GM18873 (cell line): ENCODE results near the gene CAMK2G.
"Not testable (repeated sequence)": the region's sequence is repeated elsewhere in the genome, so short reads cannot be mapped to it uniquely, and the experiment has no call there.

Experiments
- ATAC-seq: cut with Tn5 transposase; IDR thresholded peaks from one replicate; pipeline ENCODE4 v1.9.1; 2021; ENCODE audit warnings: mild to moderate bottlenecking, moderate library complexity, moderate number of reproducible peaks; ENCODE audit not compliant: unreplicated experiment, low FRiP score

The CAMK2G gene

DNA sequence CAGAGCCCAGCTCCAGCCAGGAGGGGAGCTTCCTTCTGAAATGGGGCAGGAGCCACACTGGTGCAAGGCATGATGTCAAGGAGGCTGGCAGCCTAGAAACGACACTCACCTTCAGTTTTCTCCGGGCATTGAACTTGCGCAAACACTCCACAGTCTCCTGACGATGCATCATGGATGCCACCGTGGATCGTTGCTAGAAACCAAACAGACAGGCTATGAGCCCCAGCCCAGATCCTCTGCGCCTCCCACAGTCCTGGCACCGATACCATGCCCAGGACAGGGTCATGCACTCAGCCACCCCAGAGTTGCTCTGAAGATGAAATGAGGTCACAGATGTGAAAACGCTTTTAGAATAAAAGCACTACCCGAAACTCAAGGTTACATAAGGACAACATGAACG lies 32.0 kb downstream of the CAMK2G start:
- ATAC-seq, result no peak

DNA sequence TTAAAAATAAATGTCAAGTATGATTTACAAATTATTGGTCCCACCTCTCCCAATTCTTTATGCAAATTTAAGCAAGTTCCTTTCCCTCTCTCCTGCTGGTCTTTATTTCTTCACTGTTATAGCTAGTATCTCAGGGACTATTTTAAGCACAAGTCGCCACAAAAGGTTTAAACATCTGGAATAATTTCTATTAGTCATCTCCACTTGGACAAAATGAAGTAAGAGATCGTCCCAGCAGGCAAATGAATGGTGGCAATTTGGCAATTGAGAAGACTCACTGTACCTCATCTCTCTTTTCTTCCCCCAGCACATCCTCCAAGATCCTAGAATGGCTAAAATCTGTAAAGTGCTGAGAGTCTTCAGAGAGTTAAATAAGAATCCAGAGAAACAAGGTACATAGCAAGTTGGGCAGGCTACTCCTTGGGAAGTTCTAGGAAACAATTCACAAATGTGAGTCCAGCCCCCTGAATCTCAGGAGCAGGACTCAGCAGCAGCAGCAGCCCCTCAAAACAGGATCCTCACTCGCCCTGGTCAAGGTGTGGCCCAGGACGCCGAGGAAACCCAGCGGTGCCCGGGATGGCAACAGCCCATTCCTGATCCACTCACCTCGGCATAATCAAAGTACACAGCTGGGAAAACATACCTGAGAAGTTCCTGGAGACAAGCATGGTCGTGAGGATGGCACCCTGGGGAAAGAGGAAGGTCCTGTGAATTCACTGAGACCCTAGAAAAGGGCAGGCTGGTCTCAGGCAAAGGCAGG lies 32.6 kb downstream of the CAMK2G start:
- ATAC-seq, result no peak

- ATAC-seq, result no peak
Observed at GRCh38 chr10:73841061-73841421, 33.3 kb downstream of the CAMK2G start.

DNA sequence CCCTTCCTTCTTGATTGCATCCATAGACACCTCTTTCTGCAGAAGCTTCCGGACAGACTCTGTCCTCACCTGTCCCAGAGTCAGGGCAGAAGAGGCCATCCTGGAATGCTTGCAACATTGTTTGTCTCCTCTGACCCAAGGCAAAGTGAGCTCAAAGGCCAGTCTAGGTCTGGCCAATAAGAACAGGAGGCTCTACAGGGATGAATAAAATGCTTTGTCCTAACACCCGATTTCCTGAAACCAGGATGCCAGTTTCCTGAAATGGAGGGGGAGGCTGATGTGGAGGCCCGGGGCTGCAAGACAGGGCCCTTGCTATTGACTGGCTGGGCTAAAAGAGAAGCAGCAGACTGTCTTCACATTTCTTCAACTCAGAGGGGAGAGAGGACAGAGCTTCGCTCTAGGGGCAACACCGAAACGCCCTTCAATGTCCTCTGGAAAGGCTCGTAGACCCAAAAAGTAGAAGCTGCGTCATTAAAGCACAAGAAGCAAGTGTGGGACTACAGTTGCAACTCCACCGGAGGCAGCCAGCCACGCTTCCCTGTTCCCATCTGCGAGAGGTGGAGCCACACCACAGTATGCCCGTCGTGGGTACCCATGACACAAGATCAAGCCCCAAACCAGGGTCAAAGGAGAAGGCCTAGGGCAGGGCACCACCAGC lies 33.8 kb downstream of the CAMK2G start:
- ATAC-seq, result no peak

DNA sequence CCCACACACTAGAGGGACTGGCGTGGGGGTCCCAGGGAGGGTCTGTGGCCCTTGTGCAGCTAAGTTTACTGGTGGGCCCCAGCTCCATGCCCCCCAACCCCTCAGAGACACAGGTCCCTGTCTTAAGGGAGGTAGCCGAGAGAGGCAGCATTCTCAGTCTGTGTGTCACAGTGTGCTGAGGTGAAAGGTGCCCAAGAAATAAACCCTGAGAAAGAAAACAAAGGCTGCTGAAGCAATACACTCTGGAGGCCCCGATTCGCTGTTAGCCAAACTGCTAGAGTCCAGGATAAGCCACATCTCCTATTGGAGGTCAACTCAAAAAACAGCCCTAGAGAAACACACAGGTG lies 34.3 kb downstream of the CAMK2G start:
- ATAC-seq, result no peak

- ATAC-seq, result no peak
Observed at GRCh38 chr10:73839276-73839966, 34.9 kb downstream of the CAMK2G start.

DNA sequence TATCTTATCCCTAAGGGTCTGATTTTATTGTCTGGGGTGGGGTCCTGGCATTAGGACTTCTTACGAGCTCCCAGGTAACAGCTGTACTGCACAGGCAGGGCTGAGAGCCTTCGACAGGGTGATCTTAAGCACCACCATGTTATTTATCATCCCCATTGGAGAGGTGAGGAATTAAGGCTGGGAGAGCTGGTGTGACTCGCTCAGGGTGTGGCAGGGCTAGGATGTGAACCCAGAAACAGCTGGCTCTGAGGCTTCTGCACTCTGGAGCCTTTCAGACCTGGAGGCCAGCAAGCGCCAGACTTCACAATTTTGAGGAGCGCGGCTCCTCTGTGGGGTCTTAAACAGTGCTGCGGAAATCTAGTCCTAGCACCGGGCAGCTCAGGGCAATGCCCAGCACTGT lies 35.5 kb downstream of the CAMK2G start:
- no peak for ATAC-seq

DNA sequence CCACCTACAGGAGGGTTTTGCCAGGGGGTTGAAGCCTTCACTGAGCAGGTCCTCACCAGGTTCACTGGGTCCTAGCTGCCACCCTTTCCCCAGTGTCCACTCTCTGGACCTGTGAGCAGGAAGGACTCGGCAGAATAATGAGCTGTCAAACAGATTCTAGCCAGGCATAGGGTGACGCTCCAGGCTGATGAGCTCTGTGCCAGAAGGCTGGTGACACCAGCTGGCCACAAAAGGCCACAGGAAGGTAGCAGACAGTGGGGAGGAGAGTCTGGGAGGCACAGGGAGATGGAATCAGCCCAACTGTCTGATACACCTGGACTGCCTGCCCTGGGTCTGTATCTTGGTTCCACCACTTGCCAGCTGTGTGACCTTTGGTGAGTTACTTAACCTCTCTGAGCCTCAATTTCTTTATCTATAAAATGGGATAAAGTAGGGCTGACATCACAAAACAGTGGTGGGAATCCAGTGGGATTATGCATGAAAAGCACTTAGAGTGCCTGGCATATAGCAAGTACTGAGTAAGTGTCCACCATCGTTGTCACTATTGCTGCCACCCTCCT lies 36.3 kb downstream of the CAMK2G start:
- ATAC-seq, result no peak

DNA sequence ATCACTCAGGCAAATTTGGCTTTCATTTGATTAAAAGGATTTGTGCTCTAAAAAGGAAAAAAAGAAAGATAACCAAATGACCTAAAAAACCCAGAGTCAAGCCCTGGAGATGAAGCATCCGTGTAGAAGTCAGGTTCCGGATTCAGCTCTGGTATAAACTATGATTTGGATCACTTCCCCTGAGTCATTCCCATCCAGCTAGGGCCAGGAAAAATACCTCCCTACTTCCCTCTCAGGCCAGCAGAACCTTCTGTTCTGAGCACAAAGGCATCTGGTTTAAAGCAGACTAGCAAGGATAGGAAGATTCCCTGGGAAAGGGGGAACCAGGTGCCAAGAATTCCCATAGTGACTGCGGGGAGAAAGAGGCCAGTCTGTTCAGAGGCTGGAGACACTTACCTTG lies 37.3 kb downstream of the CAMK2G start:
- ATAC-seq, result no peak

GRCh38 chr10:73836427-73836980 lies 37.9 kb downstream of the CAMK2G start:
- no peak for ATAC-seq

DNA sequence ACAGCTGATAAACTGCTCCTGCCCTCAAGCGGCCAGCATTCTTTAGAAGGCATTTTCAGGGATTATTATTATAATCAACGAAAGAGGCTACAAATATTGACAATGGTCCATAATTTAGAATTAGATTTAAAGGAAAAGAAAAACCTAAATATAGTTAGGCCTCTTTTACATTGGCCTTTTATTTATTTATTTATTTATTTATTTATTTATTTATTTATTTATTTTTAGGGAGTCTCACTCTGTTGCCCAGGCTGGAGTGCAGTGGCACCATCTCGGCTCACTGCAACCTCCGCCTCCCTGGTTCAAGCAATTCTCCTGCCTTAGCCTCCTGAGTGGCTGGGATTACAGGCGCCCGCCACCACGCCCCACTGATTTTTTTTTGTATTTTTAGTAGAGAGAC lies 45.3 kb downstream of the CAMK2G start:
- not testable (repeated sequence) for ATAC-seq

DNA sequence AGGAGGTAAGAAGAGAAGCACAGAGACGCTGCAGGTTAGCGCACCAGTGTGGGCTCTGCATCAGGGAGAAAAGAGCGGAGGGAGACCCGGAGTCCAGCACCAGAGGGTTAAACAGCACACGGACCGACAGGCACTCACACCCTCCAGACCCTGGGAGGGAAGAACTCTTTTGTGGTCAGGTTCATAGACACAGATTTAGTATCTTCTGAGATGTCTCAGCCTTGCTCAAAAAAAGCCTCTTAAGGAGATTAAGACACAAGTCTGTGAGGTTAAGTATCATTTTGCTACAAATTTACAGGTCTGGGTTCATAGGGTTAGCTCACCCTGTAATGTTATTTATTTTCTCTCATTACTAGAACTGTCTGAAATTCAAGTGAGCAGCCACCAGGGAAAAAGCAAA lies 46.2 kb downstream of the CAMK2G start:
- no peak for ATAC-seq

DNA sequence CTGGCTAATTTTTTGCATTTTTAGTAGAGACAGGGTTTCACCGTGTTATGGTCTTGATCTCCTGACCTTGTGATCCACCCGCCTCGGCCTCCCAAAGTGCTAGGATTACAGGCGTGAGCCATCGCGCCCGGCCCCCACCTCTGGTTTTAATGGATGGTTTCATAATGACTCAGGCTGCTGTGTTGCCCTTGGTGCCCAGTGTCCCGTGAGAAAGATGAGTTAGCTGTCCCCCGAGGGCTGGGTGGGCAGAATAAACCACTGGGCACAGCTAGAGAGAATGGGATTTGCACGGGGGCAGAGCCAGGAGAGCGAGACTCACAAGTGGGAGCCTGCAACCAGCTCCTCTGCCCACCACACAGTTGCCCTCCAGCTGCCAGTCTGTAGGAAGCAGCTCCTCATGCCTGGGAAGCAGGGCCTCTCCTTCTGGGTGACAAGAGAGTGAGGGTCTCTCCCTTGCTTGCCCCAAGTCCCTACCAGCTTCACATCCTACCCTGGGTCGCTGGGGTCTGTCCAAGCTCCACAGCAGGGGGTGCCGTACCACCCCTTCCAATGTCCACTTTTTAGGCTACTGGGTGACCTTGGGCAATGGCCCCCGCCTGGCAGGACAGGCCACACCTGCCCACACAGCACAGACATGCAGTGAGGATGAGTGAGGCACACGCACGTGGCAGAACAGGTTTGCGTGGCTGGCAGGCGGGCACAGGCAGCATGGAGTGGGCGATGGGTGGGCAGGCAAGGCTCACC lies 46.8 kb downstream of the CAMK2G start:
- no peak for ATAC-seq

GRCh38 chr10:73824146-73824725 lies 50.1 kb downstream of the CAMK2G start:
- ATAC-seq, result no peak

DNA sequence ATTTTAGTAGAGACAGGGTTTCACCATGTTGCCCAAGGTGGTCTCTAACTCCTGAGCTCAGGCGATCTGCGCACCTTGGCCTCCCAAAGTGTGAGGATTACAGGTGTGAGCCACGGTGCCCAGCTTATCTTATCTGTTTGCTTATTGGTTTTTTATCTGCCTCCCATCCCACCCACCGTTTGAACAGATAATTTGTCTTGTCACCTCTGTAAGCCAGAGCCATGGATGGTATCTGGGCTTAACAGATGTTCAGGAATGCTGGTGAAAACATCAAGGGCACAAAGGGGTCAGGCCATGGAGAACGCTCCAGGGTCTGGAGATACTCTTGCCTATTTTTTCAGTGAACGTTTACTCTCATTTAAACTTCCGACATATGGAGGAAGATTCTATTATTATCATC lies 51.0 kb downstream of the CAMK2G start:
- no peak for ATAC-seq

DNA sequence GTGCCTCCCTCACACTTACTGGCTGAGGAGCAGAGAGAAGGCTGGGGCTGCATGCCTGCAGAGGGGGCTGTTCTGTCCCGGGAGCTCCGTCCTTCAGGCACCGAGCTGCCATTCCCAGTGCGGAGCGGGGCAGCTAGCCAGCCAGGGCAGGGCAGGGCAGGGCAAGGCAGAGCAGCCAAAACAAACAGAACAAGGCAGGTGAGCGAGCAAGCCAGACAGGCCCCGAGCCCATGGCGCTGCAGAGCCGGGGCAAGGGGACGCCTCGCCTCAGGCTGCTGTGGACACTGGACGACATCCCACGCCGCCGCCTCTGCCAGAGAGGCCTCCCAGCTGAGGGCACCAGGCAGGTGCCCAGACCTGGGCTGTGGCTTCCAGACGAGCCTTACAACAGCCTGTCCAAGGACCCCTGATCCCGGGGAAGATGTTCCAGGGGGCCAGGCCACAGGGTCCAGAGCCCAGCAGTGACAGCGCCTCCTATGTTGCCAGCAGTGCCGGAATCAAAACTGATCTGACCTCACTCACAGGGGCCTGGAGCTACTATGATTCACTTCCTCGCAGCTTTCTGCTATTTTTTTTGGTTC lies 54.8 kb downstream of the CAMK2G start:
- ATAC-seq, result no peak

DNA sequence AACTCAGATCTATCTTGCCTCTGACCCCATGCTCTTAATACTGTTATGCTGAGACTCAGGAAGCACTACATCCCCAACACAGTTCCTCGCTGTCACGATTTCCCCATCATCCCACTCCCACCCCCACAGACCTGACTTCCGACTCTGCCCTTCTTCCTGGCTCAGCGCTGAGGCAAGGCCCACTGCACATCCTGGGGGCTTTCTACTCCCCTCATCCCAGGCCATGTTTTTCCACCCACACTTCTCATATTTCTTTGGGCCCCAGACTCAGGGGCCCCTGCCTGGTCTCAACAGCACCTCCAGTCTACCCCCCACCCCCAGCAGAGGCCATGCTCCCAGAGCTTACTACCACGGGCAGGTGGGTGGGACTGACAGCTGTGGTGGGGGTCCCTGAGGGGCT lies 55.3 kb downstream of the CAMK2G start:
- no peak for ATAC-seq

DNA sequence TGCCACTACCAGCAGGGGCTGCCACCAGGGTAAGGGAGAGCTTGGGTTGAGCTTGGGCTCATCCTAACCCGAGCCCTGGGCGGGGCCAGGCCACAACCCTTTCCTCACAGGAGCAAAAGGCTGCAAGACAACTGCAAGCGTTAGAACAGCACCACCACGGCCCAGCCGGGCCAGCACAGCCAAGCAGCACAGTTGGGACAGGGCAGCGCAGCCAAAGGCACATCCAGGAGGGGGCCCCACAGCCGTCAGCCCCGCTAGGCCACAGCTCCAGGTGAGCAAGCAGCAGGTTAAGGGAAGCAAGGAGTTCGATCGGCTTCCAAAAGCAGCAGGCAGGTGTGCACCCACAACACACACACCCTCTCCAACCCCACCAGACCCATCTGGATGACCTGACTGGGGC lies 56.0 kb downstream of the CAMK2G start:
- no peak for ATAC-seq

DNA sequence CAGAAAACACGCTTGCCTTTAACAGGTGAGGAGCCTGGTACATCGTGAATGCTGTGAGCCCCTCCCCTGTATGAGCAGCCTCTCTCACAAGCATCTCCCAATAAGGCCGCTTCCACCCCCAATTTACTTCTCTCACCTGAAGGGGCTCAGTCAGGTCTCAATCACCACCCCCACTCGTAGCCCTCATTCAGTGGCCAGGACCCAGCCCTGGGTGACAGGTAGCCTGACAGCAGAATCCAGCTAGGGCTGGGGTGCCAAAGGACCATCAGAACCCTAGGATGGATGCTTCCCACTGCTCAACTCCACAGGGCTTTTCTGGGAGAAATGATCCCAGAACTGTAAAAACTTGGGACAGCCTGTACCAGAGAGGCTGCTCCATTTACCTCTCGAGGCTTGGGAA lies 56.5 kb downstream of the CAMK2G start:
- ATAC-seq, result no peak
